ENCODE data around the gene PRC1. TPM values are rescaled to one million over a fixed set of nuclear protein-coding genes. Genes with fewer than 3 reads are reported as not detected.

The PRC1 gene
- total and polyA plus RNA-seq, 2 of the 13 experiments (the other 11 are each of a cell fraction or from before 2014, with no cell fraction given), result 137 to 162 TPM

DNA sequence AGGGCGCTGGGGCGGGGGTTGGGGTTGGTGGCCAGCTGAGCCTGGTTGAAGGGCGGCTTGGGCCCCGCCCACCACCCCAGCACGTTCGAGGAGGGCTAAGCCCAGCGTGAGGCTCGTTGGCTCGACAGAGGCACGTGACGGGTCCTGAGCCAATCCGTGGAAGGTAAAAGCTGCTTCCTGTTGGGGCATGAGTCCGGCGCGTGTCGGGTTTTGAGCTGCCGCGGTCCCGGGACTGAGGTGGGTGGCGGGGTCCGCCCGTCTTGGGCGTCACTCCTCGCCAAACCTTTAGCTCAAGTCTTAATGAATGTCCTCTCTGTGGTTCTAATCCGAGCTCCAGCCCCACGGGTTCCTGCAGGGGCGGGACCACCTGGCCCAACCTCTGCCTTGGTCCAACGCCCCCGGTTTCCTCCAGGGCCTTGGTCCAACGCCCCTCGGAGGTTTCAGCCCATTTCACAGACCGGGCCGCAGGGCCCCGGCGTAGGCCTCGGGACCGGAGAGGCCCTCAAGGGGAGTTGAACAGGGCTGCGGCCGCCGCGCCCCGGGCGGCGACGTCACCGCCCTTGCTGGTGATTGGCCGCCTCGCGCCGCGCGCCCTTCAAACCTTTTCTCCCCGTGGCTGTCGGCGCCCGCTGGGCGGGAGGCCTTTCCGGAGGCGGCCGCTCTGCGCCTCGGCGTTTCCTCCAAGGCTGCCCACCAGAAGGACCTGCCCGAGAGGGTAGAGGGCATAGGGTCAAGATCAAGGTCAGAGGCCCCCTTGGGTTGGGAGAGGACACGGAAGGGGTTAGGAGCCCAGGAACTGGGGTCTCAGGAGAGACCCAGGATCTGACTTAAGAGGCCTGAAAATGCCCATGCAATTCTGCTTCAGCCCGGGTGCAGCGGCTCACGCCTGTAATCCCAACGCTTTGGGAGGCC lies 39.4 kb downstream of the PRC1 start, which contains the start of gene RCCD1 (continued):
- no peak for TF ChIP-seq NR2C2 (CRISPR knock-in tag; IDR thresholded peaks at IDR 0.05; ENCODE audit: borderline replicate concordance)
- TF ChIP-seq ZNF33B (CRISPR knock-in tag; IDR thresholded peaks at IDR 0.05), result no peak
- peak; percentile 74 for TF ChIP-seq KAT8 (CRISPR knock-in tag; IDR thresholded peaks at IDR 0.05)
- no peak for TF ChIP-seq GRHL1 (CRISPR knock-in tag; conservative IDR thresholded peaks at IDR 0.05)
- TF ChIP-seq SPEN (CRISPR knock-in tag; IDR thresholded peaks at IDR 0.05; ENCODE audit: low read depth), result peak; percentile 55
- TF ChIP-seq KLF13 (CRISPR knock-in tag; IDR thresholded peaks at IDR 0.05), result no peak
- TF ChIP-seq HMG20A (CRISPR knock-in tag; IDR thresholded peaks at IDR 0.05; ENCODE audit: borderline replicate concordance), result no peak; the same call in 1 of the 2 replicates
- no peak for TF ChIP-seq ATAD3A (CRISPR knock-in tag; IDR thresholded peaks at IDR 0.05)
- TF ChIP-seq ZNF883 (CRISPR knock-in tag; IDR thresholded peaks at IDR 0.05; ENCODE audit: not compliant biosample characterization), result no peak
- TF ChIP-seq TAF1 (CRISPR knock-in tag; IDR thresholded peaks at IDR 0.05), result peak; percentile 76
- 0 out of 2 replicates have a peak, but pooled peaks have one; percentile 63 for TF ChIP-seq ZNF598 (CRISPR knock-in tag; IDR thresholded peaks at IDR 0.05; ENCODE audit: borderline replicate concordance)
- TF ChIP-seq, protein P1, sequence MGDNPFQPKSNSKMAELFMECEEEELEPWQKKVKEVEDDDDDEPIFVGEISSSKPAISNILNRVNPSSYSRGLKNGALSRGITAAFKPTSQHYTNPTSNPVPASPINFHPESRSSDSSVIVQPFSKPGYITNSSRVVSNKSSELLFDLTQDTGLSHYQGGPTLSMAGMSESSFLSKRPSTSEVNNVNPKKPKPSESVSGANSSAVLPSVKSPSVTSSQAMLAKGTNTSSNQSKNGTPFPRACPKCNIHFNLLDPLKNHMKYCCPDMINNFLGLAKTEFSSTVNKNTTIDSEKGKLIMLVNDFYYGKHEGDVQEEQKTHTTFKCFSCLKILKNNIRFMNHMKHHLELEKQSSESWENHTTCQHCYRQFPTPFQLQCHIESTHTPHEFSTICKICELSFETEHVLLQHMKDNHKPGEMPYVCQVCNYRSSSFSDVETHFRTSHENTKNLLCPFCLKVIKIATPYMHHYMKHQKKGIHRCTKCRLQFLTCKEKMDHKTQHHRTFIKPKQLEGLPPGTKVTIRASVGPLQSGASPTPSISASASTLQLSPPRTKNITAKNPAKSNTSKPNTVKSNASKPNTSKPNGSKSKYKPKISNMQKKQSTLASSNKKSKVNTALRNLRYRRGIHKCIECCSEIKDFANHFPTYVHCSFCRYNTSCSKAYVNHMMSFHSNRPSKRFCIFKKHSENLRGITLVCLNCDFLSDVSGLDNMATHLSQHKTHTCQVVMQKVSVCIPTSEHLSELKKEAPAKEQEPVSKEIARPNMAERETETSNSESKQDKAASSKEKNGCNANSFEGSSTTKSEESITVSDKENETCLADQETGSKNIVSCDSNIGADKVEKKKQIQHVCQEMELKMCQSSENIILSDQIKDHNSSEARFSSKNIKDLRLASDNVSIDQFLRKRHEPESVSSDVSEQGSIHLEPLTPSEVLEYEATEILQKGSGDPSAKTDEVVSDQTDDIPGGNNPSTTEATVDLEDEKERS (CRISPR knock-in tag; IDR thresholded peaks at IDR 0.05), result peak; percentile 80
- no peak for TF ChIP-seq ZFYVE20 (CRISPR knock-in tag; IDR thresholded peaks at IDR 0.05; ENCODE audit: borderline replicate concordance, low read depth)
- no peak for TF ChIP-seq MATR3 (CRISPR knock-in tag; IDR thresholded peaks at IDR 0.05)
- TF ChIP-seq ZNF564 (CRISPR knock-in tag; IDR thresholded peaks at IDR 0.05), result peak; percentile 31; the same call in 1 of the 2 replicates
- no peak for TF ChIP-seq MTA3 (CRISPR knock-in tag; IDR thresholded peaks at IDR 0.05)
- no peak for TF ChIP-seq SP1 (IDR thresholded peaks at IDR 0.05)
- peak; percentile 52; the same call in 1 of the 2 replicates for TF ChIP-seq SP1 (CRISPR knock-in tag; IDR thresholded peaks at IDR 0.05)
- TF ChIP-seq ZKSCAN5 (CRISPR knock-in tag; IDR thresholded peaks at IDR 0.05), result no peak
- TF ChIP-seq PPARG (CRISPR knock-in tag; conservative IDR thresholded peaks at IDR 0.05), result 0 out of 2 replicates have a peak, but pooled peaks have one; percentile 7
- no peak for TF ChIP-seq ZNF850 (CRISPR knock-in tag; conservative IDR thresholded peaks at IDR 0.05)
- peak; percentile 87 for TF ChIP-seq ZNF619 (CRISPR knock-in tag; IDR thresholded peaks at IDR 0.05)
- TF ChIP-seq ZNF234 (CRISPR knock-in tag; conservative IDR thresholded peaks at IDR 0.05), result 0 out of 2 replicates have a peak, but pooled peaks have one; percentile 32
- TF ChIP-seq SMC3 (IDR thresholded peaks at IDR 0.05; ENCODE audit: low read length), result no peak
- peak; percentile 90 for TF ChIP-seq MAX (IDR thresholded peaks at IDR 0.05)
- TF ChIP-seq TGIF2 (CRISPR knock-in tag; IDR thresholded peaks at IDR 0.05), result peak; percentile 69
- peak; percentile 71; the same call in 1 of the 2 replicates for TF ChIP-seq THYN1 (CRISPR knock-in tag; IDR thresholded peaks at IDR 0.05; ENCODE audit: borderline replicate concordance, low read depth)

All from HepG2 (cell line).